HL-60/S4 treated with phorbol 12-myristate 13-acetate at 8.2 ng/mL for 4 days and 3 days (cell line): ENCODE measurements around the gene CAMTA1.
"Not testable (repeated sequence)": the region's sequence is repeated elsewhere in the genome, so short reads cannot be mapped to it uniquely, and the experiment has no call there.

Experiments used
- in situ Hi-C: fragments of 300-500 bp; cut with MboI; formaldehyde crosslinking; loops from 2 replicates; pipeline ENCODE4 v1.15.0; 2022; ENCODE audit warnings: low sequenced_read_pairs

The CAMTA1 gene

GRCh38 chr1:7120863-7121621 lies 335.8 kb downstream of the CAMTA1 start:
- in situ Hi-C loops: no loop called here

DNA sequence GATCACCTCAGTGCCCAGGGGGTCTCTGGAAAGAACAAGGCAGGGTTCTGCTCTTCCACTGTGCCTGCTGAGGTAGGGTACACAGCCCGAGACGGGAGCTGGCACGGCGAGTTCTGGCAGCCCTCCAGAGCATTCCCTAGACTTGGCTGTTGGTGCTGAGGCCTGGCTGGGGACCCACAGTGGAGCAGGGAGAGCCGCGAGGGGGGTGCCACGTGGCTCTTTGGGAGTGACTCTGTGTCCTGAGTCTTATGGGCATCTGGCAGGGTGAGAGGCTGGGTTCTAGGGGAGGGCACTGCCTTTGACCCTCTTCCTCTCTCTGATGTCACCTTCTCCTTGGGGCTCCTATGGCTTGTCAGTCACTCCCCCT lies 336.4 kb downstream of the CAMTA1 start:
- in situ Hi-C loops: no loop called here

GRCh38 chr1:7127322-7128075 lies 342.2 kb downstream of the CAMTA1 start:
- in situ Hi-C loops: no loop called here

- in situ Hi-C loops: no loop called here
Measured at GRCh38 chr1:7128293-7128692, 343.0 kb downstream of the CAMTA1 start.

- in situ Hi-C loops: no loop called here
Measured at GRCh38 chr1:7130127-7130526, 344.9 kb downstream of the CAMTA1 start.

- in situ Hi-C loops: no loop called here
Measured at GRCh38 chr1:7135493-7135892, 350.2 kb downstream of the CAMTA1 start.

GRCh38 chr1:7136166-7136953 lies 351.1 kb downstream of the CAMTA1 start:
- in situ Hi-C loops: no loop called here

DNA sequence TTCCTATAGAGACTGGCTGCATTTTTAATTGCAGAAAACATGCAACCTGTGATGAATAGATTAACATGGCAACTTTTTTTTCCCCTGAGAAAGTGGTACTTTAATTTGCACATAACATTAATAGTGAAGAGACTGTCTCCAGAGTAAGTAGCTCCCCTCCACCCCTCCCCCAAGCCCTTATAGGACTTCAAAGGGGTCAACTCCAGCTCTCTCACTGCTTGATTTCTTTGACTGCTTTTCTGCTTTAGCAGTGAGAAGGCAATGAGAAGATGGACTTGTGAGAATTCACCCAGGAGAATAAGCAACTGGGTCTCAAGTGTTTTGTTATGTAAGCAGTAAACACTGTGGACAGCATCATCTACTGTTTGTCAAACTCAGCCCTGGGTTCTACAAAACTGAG lies 355.0 kb downstream of the CAMTA1 start:
- in situ Hi-C loops: no loop called here

GRCh38 chr1:7145947-7146346 lies 360.7 kb downstream of the CAMTA1 start:
- in situ Hi-C loops: no loop called here

- in situ Hi-C loops: no loop called here
Measured at GRCh38 chr1:7146710-7147109, 361.5 kb downstream of the CAMTA1 start.

DNA sequence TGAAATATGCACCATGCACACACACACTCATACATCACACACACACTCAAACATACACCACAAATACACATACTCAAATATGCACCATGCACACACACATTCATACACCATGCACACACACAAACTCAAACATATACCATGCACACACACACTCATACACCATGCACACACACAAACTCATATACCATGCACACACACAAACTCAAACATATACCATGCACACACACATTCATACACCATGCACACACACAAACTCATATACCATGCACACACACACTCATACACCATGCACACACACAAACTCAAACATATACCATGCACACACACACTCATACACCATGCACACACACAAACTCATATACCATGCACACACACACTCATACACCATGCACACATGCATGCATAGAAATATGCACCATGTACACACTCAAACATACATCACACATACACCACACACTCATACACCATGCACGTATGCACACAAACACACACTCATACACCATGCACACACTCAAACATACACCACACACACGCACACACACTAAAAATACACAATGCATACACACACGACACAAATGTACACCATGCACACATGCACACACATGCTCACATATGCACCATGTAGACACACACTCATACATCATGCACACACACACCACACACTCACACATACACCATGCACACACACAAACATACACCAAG lies 362.5 kb downstream of the CAMTA1 start:
- in situ Hi-C loops: not testable (repeated sequence)

- in situ Hi-C loops: no loop called here
Measured at GRCh38 chr1:7149080-7149838, 364.0 kb downstream of the CAMTA1 start.

GRCh38 chr1:7150724-7151280 lies 365.5 kb downstream of the CAMTA1 start:
- in situ Hi-C loops: no loop called here

- in situ Hi-C loops: no loop called here
Measured at GRCh38 chr1:7151978-7152377, 366.7 kb downstream of the CAMTA1 start.

DNA sequence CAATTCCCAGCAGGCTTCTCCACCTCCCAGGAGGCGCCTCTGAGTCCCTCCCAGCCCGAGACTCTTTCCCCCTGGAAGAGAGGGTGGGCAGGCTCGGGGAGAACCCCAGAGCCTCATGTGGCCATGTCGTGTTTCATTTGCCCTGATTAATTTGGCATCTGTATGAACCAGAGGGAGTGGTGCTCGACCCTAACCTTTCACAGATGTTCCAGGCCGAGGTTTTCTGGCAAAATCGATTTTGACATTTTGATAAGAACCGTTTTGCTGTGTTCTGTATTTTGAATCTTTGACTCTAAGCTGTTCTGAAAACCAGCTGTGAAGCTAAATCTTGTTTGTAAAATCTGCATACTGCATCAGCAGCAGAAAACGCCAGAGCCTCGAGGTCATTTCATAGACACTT lies 367.4 kb downstream of the CAMTA1 start:
- in situ Hi-C loops: no loop called here

- in situ Hi-C loops: no loop called here
Measured at GRCh38 chr1:7153464-7153863, 368.2 kb downstream of the CAMTA1 start.

DNA sequence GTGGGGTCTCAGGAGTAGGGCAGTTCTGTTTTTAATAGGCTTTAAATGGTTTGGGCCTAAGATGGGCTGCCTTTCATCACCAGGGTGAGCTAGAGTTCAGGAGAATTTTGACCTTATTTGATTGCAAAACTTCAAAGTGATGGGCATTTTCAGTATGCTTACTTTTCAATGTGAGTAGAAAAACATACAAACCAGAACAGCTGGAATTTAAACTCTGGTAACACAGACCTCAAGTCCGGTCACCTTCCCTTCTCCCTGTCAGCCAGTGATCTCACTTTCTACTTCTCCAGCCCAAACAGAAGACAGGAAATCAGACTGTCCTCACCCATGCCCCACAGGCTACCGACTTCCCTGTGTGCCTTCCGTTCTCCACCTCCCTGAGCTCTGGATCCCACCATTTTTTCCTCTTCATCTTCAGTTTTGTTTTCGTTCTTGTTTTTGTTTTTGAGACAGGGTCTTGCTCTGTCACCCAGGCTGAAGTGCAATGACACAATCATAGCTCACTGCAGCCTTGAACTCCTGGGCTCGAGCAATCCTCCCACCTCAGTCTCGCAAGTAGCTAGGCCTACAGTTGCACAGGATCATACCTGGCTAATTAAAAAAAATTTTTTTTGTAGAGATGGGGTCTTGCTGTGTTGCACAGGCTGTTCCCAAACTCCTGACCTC lies 374.0 kb downstream of the CAMTA1 start:
- in situ Hi-C loops: no loop called here

DNA sequence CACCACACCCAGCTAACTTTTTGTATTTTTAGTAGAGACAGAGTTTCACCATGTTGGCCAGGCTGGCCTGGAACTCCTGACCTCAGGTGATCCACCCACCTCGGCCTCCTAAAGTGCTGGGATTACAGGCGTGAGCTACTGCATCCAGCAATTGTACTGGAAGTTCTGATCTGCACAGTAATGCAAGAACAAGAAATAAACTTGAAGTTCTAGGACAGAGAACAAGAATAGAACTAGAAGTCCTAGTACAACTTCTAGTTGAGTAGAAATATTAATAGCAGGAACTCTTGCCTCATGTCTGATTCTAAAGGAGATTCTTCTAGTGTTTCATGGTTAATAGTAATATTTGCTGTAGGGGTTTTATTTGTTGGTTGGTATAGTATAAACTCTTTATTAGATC lies 383.3 kb downstream of the CAMTA1 start:
- in situ Hi-C loops: not testable (repeated sequence)

DNA sequence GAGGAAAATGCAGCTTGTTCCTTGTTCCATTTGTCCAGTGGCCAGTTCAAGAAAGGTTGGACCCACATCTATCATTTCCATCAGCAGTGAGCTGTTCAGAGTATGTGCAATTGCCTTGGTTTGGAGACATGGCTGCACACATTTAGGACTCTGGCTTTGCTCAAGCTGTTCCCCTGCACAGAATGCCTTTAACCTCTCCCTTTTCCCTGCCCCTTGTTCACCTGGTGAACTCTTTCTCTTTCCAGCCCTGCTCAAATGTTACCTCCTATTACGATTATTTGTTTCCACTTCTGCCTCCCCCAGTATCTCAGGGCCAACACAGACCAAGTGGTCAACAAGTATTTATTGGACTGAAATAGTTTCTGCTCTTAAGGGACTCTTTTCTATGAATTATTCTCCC lies 385.9 kb downstream of the CAMTA1 start:
- in situ Hi-C loops: no loop called here
